Chondrocyte (in vitro differentiated cells): ENCODE results near the gene EIF3K. TPM values are rescaled to one million over a fixed set of nuclear protein-coding genes. Genes with fewer than 3 reads are reported as not detected.

Experiments
- DNase-seq: peaks from one replicate; pipeline ENCODE4 v3.0.0; 2021; ENCODE audit warnings: mixed read lengths, low spot score
- H3K27ac Mint-ChIP-seq: one replicate; pipeline ENCODE4 v1.8.0; 2021; ENCODE audit warnings: mild to moderate bottlenecking, moderate library complexity, mixed read lengths; ENCODE audit not compliant: unreplicated experiment
- H3K27me3 Mint-ChIP-seq: 2 replicates; pipeline ENCODE4 v1.8.0; 2021; ENCODE audit warnings: low read depth, mixed read lengths
- H3K36me3 Mint-ChIP-seq: 2 replicates; pipeline ENCODE4 v1.8.0; 2021; ENCODE audit warnings: low read depth, mixed read lengths
- H3K4me1 Mint-ChIP-seq: 2 replicates; pipeline ENCODE4 v1.8.0; 2021; ENCODE audit warnings: low read depth, mild to moderate bottlenecking, mixed read lengths
- H3K4me3 Mint-ChIP-seq: one replicate; pipeline ENCODE4 v1.8.0; 2021; ENCODE audit warnings: mild to moderate bottlenecking, moderate library complexity, mixed read lengths; ENCODE audit not compliant: unreplicated experiment
- H3K9me3 Mint-ChIP-seq: 2 replicates; pipeline ENCODE4 v1.8.0; 2021; ENCODE audit warnings: low read depth, mixed read lengths
- total RNA-seq: library from RNA; stranded (reverse); gene quantifications from 3 replicates; pipeline ENCODE4 v1.2.1, GENCODE V29; 2021
- TF ChIP-seq, protein P1 (sequence below): fragments of 200-600 bp; sonication (generic); IDR thresholded peaks from 2 replicates; pipeline ENCODE4 v1.5.0; 2021; ENCODE audit warnings: antibody characterized with exemption, mild to moderate bottlenecking, moderate library complexity

EIF3K gene
- total RNA-seq, 1 donor from 2014 or later, result 185 TPM

DNA sequence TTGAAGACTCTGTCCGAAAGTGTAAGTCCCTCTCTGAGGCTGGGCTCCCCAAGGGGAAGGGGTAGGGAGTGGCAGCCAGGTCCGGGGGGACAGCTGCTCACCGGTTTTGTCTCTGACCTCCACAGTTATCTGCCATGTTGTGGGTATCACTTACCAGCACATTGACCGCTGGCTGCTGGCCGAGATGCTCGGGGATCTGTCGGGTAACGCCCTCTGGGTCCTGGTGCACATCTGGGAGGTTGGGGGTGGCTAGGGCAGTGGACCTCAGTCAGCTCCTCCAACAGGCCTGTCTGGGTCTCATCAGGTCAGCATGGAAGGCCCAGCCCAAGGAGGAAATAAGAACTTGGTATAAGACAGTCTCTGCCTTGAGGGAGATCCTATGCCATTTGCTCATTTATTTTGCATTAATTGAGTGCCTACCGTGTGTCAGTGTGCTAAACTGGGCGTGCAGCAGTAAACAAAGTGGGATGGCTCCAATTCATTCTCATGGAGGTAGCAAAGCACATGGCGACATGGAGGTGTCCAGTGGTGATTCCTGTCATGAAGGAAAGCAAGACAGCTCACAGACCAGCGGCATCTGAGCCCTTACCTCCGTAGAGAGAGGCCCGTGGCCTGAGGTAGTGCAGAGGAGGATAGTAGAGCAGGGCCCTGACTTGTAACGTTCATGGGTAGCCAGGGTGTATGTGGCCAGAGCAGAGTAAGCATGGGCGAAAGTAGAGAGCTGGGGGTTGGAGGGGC lies 13.7 kb downstream of the EIF3K start:
- Mint-ChIP-seq H3K4me1 (peaks cover 5% of the 10 kb centered on the region), H3K4me3 (no peak overlapping the region), H3K27me3 (no peaks in the 10 kb centered on the region), H3K27ac (peak overlapping the region; percentile 41), H3K9me3 (no peaks in the 10 kb centered on the region), H3K36me3 (peaks cover 19% of the 10 kb centered on the region)
- no peak for DNase-seq
- TF ChIP-seq, protein P1, sequence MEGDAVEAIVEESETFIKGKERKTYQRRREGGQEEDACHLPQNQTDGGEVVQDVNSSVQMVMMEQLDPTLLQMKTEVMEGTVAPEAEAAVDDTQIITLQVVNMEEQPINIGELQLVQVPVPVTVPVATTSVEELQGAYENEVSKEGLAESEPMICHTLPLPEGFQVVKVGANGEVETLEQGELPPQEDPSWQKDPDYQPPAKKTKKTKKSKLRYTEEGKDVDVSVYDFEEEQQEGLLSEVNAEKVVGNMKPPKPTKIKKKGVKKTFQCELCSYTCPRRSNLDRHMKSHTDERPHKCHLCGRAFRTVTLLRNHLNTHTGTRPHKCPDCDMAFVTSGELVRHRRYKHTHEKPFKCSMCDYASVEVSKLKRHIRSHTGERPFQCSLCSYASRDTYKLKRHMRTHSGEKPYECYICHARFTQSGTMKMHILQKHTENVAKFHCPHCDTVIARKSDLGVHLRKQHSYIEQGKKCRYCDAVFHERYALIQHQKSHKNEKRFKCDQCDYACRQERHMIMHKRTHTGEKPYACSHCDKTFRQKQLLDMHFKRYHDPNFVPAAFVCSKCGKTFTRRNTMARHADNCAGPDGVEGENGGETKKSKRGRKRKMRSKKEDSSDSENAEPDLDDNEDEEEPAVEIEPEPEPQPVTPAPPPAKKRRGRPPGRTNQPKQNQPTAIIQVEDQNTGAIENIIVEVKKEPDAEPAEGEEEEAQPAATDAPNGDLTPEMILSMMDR, result no peak

DNA sequence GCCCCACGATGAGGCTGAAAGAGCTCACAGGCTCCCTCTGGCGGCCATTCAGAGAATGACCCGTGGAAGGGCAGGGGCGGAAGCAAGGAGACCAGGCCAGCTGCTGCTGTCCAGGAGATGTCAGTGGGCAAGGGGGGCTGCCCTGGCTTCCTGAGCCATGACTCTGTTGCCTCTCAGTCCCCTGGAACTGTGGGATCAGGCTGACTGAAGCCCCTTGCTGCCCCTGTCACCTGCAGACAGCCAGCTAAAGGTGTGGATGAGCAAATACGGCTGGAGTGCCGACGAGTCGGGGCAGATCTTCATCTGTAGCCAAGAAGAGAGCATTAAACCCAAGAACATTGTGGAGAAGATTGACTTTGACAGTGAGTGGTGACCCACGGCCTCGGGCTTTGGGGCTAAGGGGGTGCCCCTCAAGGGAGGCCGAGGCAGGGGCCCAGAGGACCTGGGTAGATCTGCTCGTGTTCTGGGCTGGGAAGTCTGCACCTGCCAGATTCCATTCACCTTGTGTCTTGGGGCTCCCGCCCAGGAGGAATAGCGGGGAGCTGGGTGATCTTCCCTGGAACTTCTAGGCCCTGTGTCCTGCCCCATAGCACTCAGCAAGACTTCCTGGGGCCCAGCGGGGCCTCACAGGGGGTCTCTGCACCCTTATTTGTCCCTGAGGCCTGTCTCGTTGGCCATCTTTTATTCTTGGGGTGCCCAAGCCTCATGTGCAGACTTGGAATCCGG lies 15.9 kb downstream of the EIF3K start:
- peak overlapping the region; percentile 87 for H3K27ac Mint-ChIP-seq
- no peak overlapping the region for H3K4me3 Mint-ChIP-seq
- TF ChIP-seq, protein P1, result peak; percentile 91
- DNase-seq, result no peak
- H3K9me3 Mint-ChIP-seq, result no peaks in the 10 kb centered on the region
- H3K36me3 Mint-ChIP-seq, result peaks cover 13% of the 10 kb centered on the region
- no peaks in the 10 kb centered on the region for H3K27me3 Mint-ChIP-seq
- peaks cover 5% of the 10 kb centered on the region for H3K4me1 Mint-ChIP-seq

DNA sequence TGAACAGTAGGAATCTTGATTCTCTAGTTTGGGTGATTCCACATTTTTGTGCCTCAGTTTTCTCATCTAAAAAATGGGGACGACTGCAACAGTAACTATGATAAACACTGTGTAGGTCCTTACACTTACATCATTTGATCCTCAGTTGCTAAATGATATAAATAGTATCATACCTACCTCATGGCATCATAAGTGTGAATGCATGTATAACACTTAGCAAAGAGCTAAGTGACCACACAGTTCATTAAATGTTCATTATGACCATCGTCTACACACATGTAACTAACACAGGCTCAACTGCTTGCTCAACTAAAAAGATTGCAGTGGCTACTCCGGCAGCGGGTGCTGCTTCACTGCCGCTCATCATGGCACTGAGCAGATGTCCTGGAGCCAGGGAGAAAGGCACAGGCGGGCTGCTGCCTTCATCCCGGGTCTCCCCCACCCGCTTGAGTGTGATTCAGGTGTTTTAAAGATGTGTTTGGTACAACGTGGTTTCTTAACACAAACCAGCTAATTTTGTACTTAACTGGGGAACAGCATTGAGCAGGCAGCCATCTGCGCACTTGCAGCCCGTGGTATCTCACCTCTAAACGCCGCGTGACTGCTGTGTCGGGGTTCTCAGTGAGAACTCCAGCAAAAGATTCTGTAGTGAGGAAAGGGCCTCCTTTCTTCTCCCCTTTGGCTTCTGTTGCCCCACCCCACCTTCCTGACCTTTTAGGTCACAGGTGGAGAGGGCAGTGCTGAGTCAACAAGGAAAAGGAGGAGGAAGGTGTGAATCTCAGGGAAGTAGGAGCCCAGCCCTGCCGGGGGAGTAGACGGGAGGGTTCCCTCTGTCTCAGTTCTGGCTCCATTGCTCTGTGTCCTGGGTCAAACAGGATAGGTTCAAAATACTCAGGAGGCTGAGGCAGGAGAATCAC lies 16.8 kb downstream of the EIF3K start:
- DNase-seq, result no peak
- Mint-ChIP-seq H3K4me3 (no peak overlapping the region), H3K36me3 (peaks cover 13% of the 10 kb centered on the region), H3K27me3 (no peaks in the 10 kb centered on the region), H3K27ac (no peak overlapping the region), H3K4me1 (peaks cover 5% of the 10 kb centered on the region), H3K9me3 (no peaks in the 10 kb centered on the region)
- TF ChIP-seq, protein P1, result no peak

DNA sequence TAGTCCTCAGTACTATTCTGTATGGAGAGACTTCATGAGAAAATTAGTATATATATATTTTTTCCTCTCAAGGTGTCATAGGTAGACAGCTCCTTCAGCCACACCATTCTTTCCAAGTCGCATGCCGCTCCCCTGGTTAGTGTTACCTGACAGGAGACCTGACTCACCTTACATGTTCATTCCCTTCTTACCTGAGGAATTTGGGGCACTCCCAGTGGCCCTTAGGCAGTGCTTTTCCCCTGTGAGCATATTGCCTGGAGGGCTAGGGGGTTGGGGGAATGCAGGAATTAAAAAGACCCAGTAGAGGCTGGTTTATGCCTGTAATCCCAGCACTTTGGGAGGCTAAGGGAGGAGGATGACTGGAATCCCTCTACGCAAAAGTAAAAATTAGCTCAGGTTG lies 19.5 kb downstream of the EIF3K start:
- H3K27ac Mint-ChIP-seq, result no peak overlapping the region

More for the DNA sequence above, 19.5 kb downstream of the EIF3K start:
- peaks cover 7% of the 10 kb centered on the region for H3K4me1 Mint-ChIP-seq
- H3K27me3 Mint-ChIP-seq, result no peaks in the 10 kb centered on the region
- no peak for DNase-seq
- no peaks in the 10 kb centered on the region for H3K9me3 Mint-ChIP-seq
- TF ChIP-seq, protein P1, result no peak
- H3K4me3 Mint-ChIP-seq, result no peak overlapping the region
- H3K36me3 Mint-ChIP-seq, result peaks cover 7% of the 10 kb centered on the region
